GM21786 (cell line): ENCODE measurements around the gene ZNF808.
"Not testable (repeated sequence)": the region's sequence is repeated elsewhere in the genome, so short reads cannot be mapped to it uniquely, and the experiment has no call there.

Source experiments
- ATAC-seq: cut with Tn5 transposase; IDR thresholded peaks from one replicate; pipeline ENCODE4 v1.9.1; 2021; ENCODE audit not compliant: unreplicated experiment

The ZNF808 gene

DNA sequence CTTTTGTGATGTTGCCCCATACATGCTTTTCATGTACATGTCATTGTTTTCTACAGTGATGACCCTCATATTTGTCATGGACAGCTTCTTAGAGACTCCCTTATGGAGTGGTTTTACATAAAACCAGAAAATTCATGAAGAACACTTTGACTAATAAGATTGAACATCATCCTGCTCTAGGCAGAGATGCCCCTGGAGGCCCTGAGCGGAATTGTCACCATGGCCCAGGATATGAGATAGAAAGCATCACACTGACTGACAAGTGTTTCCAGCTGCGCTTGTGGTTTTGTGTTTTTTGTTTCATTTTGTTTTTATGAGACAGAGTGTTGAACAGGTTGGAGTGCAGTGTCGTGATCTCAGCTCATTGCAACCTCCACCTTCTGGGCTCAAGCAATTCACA, 64.8 kb downstream of the ZNF808 start:
- ATAC-seq, result no peak

GRCh38 chr19:52593441-52593840, 66.0 kb downstream of the ZNF808 start:
- not testable (repeated sequence) for ATAC-seq

- ATAC-seq, result no peak
Observed at GRCh38 chr19:52599241-52599640, 71.8 kb downstream of the ZNF808 start.

GRCh38 chr19:52600639-52601024, 73.2 kb downstream of the ZNF808 start:
- ATAC-seq, result peak; percentile 9

DNA sequence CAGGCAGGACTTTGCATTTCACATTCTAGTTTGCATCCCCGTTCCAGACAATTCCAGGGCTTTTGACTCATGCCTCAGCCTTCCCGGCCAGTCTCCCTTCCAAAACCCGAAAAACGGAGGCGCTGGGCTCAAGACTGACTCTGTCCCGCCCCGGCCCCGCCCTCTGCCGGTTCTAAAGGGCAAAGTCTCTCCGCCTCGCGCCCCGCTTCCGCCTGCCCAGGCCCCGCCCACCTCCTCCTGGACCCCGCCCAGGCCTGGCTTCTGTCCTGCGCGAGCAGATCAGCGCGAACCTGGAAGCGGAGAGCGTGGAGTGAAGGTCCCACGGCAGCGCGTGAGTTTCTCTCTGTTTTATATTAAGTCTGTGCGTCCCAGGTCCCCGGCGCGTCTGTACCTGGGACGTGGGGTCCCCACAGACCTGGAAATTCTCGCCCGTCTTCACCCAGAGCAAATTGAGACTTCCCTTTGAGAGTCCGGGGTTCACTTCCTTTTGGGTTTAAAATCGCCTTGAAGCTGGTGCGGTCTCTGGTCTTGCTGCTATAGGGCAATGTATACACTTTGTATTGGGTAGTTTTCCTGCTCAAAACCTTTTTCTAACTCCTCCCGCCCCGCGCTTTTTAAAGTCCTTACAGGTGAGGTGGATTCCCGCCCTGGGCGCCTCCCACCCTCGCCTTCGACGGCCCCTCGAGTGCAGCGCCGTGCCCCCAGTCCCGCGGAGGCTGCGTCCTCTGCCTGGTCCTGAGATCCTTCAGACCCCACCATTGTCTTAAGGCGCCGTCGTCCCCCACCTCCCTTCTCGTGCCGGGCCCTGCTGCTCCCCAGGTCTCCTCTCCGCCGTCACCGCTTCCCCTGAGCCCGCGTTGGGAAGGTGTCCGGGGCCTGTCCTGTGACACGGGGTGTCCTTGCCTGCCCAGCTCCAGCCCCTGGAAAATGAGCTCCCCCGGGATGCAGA, 73.8 kb downstream of the ZNF808 start:
- ATAC-seq, result peak; percentile 95

- ATAC-seq, result not testable (repeated sequence)
Observed at GRCh38 chr19:52601974-52602366, 74.5 kb downstream of the ZNF808 start.

DNA sequence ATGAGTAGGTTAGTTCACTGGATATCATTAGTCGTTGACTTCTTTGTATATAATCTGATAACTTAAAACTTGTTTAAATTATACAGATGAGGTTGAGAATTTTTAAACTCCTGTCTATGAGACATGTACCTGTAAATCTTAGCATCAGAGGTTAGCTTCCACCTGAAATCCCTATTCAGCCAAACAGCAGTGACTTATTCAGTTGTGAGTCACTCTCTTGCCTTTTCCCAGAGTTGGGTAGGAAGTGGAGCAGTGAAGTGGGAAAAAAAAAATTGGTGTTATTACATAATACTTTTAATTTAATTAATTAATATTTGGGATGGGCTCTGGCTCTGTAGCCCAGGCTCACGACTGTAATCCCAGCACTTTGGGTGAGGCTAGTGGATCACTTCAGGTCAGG, 75.5 kb downstream of the ZNF808 start:
- ATAC-seq, result no peak

- no peak for ATAC-seq
Observed at GRCh38 chr19:52603558-52604207, 76.2 kb downstream of the ZNF808 start.
